Osteoblast (primary cell): ENCODE results near the gene UQCRC2. TPM values are rescaled to one million over a fixed set of nuclear protein-coding genes. Genes with fewer than 3 reads are reported as not detected.

ENCODE experiments used
- DNase-seq: peaks from one replicate; pipeline ENCODE4 v3.0.0; 2011; ENCODE audit warnings: low spot score, mixed read lengths; ENCODE audit not compliant: insufficient read length; ENCODE audit errors: missing footprints
- H2AFZ ChIP-seq: 2 replicates; pipeline ENCODE4 v1.6.0; 2011; ENCODE audit warnings: mild to moderate bottlenecking, low read length
- H3K27ac ChIP-seq: 2 replicates; pipeline ENCODE4 v1.5.1; 2011; ENCODE audit warnings: mild to moderate bottlenecking, low read depth, low read length, moderate library complexity
- H3K27me3 ChIP-seq: 2 replicates; pipeline ENCODE4 v1.6.0; 2012; ENCODE audit warnings: mild to moderate bottlenecking, control low read depth, inconsistent platforms, low read length, moderate library complexity; ENCODE audit not compliant: insufficient read depth
- H3K36me3 ChIP-seq: 2 replicates; pipeline ENCODE4 v1.5.1; 2011; ENCODE audit warnings: mild to moderate bottlenecking, low read length, control low read depth, moderate library complexity; ENCODE audit not compliant: insufficient read depth
- H3K4me1 ChIP-seq: 2 replicates; pipeline ENCODE4 v1.5.1; 2011; ENCODE audit warnings: mild to moderate bottlenecking, low read length, control low read depth, moderate library complexity; ENCODE audit not compliant: insufficient read depth
- H3K4me2 ChIP-seq: 2 replicates; pipeline ENCODE4 v1.6.0; 2011; ENCODE audit warnings: mild to moderate bottlenecking, low read length; ENCODE audit not compliant: insufficient read depth
- H3K4me3 ChIP-seq: fragments of 200-600 bp; sonication (generic); 3 replicates; pipeline ENCODE4 v1.5.1; 2012; ENCODE audit warnings: mild to moderate bottlenecking, low read length, inconsistent platforms; ENCODE audit not compliant: insufficient read depth
- H3K79me2 ChIP-seq: 2 replicates; pipeline ENCODE4 v1.6.0; 2012; ENCODE audit warnings: mild to moderate bottlenecking, low read length, control low read depth, inconsistent platforms; ENCODE audit not compliant: insufficient read depth
- H3K9me3 ChIP-seq: 2 replicates; pipeline ENCODE4 v1.5.1; 2011; ENCODE audit warnings: low read depth, low read length, control low read depth
- H4K20me1 ChIP-seq: 2 replicates; pipeline ENCODE4 v1.6.0; 2012; ENCODE audit warnings: mild to moderate bottlenecking, low read length, control low read depth; ENCODE audit not compliant: insufficient read depth
- total RNA-seq: library from RNA; depleted of rRNA; stranded (reverse); fragments of >200 nt; gene quantifications from 2 replicates; pipeline ENCODE4 v1.2.3, GENCODE V29; 2012
- TF ChIP-seq, protein P1 (sequence below): IDR thresholded peaks from 2 replicates; pipeline ENCODE4 v1.5.1; 2011; ENCODE audit warnings: mild to moderate bottlenecking, low read depth, low read length, moderate library complexity; ENCODE audit errors: extremely low read depth

The UQCRC2 gene
- total RNA-seq, 1 donor, result 157 TPM

- Histone ChIP-seq H3K4me3 (no peak overlapping the region), H3K9me3 (no peaks in the 10 kb centered on the region), H4K20me1 (no peaks in the 10 kb centered on the region), H3K4me2 (no peak overlapping the region), H2AFZ (no peak overlapping the region), H3K79me2 (no peaks in the 10 kb centered on the region), H3K36me3 (peaks cover 8% of the 10 kb centered on the region), H3K27me3 (no peaks in the 10 kb centered on the region), H3K27ac (no peak overlapping the region), H3K4me1 (no peaks in the 10 kb centered on the region)
- TF ChIP-seq, protein P1, sequence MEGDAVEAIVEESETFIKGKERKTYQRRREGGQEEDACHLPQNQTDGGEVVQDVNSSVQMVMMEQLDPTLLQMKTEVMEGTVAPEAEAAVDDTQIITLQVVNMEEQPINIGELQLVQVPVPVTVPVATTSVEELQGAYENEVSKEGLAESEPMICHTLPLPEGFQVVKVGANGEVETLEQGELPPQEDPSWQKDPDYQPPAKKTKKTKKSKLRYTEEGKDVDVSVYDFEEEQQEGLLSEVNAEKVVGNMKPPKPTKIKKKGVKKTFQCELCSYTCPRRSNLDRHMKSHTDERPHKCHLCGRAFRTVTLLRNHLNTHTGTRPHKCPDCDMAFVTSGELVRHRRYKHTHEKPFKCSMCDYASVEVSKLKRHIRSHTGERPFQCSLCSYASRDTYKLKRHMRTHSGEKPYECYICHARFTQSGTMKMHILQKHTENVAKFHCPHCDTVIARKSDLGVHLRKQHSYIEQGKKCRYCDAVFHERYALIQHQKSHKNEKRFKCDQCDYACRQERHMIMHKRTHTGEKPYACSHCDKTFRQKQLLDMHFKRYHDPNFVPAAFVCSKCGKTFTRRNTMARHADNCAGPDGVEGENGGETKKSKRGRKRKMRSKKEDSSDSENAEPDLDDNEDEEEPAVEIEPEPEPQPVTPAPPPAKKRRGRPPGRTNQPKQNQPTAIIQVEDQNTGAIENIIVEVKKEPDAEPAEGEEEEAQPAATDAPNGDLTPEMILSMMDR, result no peak
- DNase-seq, result no peak
These were observed 36.0 kb downstream of the UQCRC2 start for GRCh38 chr16:21989133-21989532.

- TF ChIP-seq, protein P1, result no peak
These were observed 36.6 kb downstream of the UQCRC2 start for GRCh38 chr16:21989751-21990150.

DNA sequence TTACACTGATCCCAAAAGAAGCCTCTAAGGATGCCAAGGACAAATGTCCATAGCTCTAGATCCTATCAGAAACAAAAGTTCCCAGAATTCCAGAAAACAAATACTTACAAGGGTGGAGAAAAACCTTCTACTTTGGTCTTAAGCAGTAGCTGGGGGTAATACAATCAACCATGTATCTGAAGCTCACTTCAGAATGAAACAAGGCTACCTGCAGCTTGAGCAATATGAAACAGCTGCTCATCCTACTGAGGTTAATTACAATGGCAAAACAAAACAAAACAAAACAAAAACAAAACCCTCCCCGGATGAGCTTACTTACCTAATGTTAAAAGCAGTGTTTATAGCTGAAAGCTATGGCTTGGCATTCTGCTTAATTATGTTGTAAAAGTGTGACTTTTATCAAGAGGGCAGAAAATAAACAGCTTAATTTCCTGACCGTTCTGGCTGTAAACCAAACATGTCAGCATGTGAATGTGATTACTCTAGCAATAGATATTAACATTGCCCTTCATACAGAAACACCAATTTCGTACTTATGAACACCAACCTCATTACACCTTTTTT is 37.3 kb downstream of the UQCRC2 start:
- Histone ChIP-seq H3K36me3 (peaks cover 4% of the 10 kb centered on the region), H3K27ac (no peak overlapping the region), H4K20me1 (no peaks in the 10 kb centered on the region), H3K27me3 (no peaks in the 10 kb centered on the region), H3K4me3 (no peak overlapping the region), H3K4me1 (no peaks in the 10 kb centered on the region), H3K9me3 (no peaks in the 10 kb centered on the region), H3K4me2 (no peak overlapping the region), H2AFZ (no peak overlapping the region), H3K79me2 (no peaks in the 10 kb centered on the region)
- DNase-seq, result no peak
- TF ChIP-seq, protein P1, result no peak

More at GRCh38 chr16:21989751-21990150, 36.6 kb downstream of the UQCRC2 start:
- no peaks in the 10 kb centered on the region for H3K4me1 ChIP-seq
- no peak for DNase-seq
- H3K27ac ChIP-seq, result no peak overlapping the region
- H3K36me3 ChIP-seq, result peaks cover 4% of the 10 kb centered on the region
- no peak overlapping the region for H3K4me2 ChIP-seq
- H2AFZ ChIP-seq, result no peak overlapping the region
- H3K27me3 ChIP-seq, result no peaks in the 10 kb centered on the region
- H3K79me2 ChIP-seq, result no peaks in the 10 kb centered on the region
- no peaks in the 10 kb centered on the region for H3K9me3 ChIP-seq
- no peaks in the 10 kb centered on the region for H4K20me1 ChIP-seq
- H3K4me3 ChIP-seq, result no peak overlapping the region

GRCh38 chr16:21991621-21992020 is 38.5 kb downstream of the UQCRC2 start:
- no peaks in the 10 kb centered on the region for H3K79me2 ChIP-seq
- no peak overlapping the region for H3K4me3 ChIP-seq
- TF ChIP-seq, protein P1, result no peak
- H3K4me2 ChIP-seq, result no peak overlapping the region
- H3K9me3 ChIP-seq, result no peaks in the 10 kb centered on the region
- no peak overlapping the region for H3K27ac ChIP-seq
- H2AFZ ChIP-seq, result no peak overlapping the region
- no peaks in the 10 kb centered on the region for H3K36me3 ChIP-seq
- no peaks in the 10 kb centered on the region for H3K27me3 ChIP-seq
- H4K20me1 ChIP-seq, result no peaks in the 10 kb centered on the region
- no peak for DNase-seq
- H3K4me1 ChIP-seq, result no peaks in the 10 kb centered on the region
